Measurements from ENCODE around the gene GRK7.

DNA sequence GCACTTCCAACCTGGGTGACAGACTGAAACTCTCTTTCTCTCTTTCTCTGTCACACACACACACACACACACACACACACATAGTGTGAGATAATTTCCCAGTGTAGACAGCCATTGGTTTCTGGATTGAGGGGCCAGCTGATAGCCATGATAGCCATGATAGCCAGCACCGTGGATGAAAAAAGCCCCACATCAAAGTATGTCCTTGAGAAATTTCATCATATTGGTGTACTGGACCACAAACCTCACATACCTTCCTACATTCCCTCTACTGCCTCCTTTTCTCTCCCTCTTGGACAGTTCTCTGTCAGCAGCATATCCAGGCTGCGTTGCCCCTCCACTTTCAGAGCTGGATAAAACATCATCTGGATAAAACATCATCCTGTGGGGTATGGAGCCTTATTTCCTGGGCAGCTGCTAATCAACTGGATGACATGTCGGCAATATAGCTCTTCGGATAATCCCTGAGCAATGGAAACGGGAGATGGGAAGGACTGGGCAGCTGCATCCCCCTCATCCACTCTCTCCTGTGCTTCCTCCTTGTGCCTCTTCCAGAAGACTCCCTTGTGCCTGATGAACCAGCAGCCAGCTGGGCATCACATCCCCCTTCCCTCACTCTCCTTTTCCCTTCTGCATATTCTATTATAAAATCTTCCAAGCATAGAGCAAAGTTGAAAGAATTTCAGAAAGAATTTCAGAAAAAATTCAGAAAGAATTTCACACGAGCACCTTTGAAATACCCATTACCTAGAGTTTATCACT lies 39.3 kb downstream of the GRK7 start:
- TF ChIP-seq CTCF (IDR thresholded peaks at IDR 0.05; ENCODE audit: poor library complexity) (no peak), EZH2phosphoT487 (IDR thresholded peaks at IDR 0.05; ENCODE audit: low read depth, severe bottlenecking, unreplicated experiment) (no peak), EZH2 (IDR thresholded peaks at IDR 0.05; ENCODE audit: borderline replicate concordance) (no peak)
